ENCODE measurements around the gene PIH1D1. TPM values are rescaled to one million over a fixed set of nuclear protein-coding genes. Genes with fewer than 3 reads are reported as not detected.

PIH1D1 gene
- total RNA-seq, 1 experiment from 2014 or later: 166 TPM

DNA sequence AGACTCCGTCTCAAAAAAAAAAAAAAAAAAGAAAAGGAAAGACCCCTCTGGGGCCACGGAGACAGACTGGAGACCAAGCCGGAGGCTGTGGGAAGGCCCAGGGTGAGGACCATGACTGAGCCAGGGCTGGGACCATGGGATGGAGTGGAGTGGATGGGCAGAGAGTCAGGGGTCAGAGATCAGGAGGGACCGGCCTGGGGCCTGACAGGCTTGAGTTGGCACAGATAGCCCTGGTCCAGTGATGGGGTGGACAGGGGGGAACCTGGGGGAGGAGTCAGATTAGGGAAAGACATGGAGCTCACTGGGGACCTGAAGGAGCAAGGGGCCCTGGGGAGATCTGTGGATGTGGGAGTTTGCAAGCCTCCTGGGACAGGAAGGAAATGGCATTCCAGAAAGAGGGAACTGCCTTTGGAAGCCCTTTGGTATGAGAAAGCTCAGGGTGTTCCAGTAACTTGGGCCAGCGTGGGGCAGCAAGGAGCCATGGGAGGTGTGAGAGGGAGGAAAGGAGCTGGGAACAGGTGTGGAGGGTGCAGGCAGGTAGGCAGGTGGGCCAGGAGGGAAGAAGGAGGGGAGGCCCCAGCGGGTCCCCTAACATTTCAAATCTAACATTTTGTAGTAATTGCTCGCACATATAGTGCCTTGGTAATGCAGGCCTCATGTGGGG lies 29.5 kb upstream of the PIH1D1 start:
- Histone ChIP-seq H3K4me2 (ENCODE audit: insufficient read depth, insufficient read length, low read length) (no peak overlapping the region), H3K79me2 (ENCODE audit: insufficient read depth, low read length) (no peaks in the 10 kb centered on the region), H2AK5ac (ENCODE audit: insufficient read length, low read length) (no peak overlapping the region), H3K79me1 (ENCODE audit: insufficient read depth, low read depth, low read length, poor library complexity, severe bottlenecking) (no peaks in the 10 kb centered on the region), H3K4ac (ENCODE audit: low read depth, low read length) (no peak overlapping the region), H2AFZ (ENCODE audit: low read length) (no peak overlapping the region), H2BK12ac (ENCODE audit: insufficient read length, low read depth, low read length) (no peak overlapping the region), H3K27me3 (ENCODE audit: insufficient read depth, low read length) (no peaks in the 10 kb centered on the region), H3K4me1 (ENCODE audit: insufficient read depth, low read length) (no peaks in the 10 kb centered on the region), H3K14ac (ENCODE audit: insufficient read depth, low read length) (no peak overlapping the region), H3T11ph (ENCODE audit: low read length) (no peak overlapping the region), H2BK5ac (ENCODE audit: insufficient read length, low read length) (no peak overlapping the region), H4K8ac (replicated peaks; ENCODE audit: insufficient read length, low read depth, low read length) (no peak overlapping the region), H3K9me3 (ENCODE audit: control insufficient read depth, low read depth, low read length) (no peaks in the 10 kb centered on the region), H3K23me2 (ENCODE audit: insufficient read length, low read depth, low read length, poor library complexity, severe bottlenecking) (no peaks in the 10 kb centered on the region), H4K91ac (ENCODE audit: insufficient read length, low read depth, low read length) (no peak overlapping the region), H2BK15ac (ENCODE audit: low read depth, low read length) (no peak overlapping the region), H2BK120ac (ENCODE audit: low read depth, low read length, poor library complexity, severe bottlenecking) (no peak overlapping the region), H4K20me1 (ENCODE audit: control insufficient read depth, insufficient read depth, insufficient read length) (no peaks in the 10 kb centered on the region), H3K23ac (ENCODE audit: insufficient read length, low read depth, low read length) (no peak overlapping the region), H3K18ac (ENCODE audit: insufficient read length, low read depth, low read length) (no peak overlapping the region), H3K56ac (ENCODE audit: insufficient read length, low read depth, low read length) (no peak overlapping the region), H3K9ac (ENCODE audit: extremely low read depth, insufficient read length, low read length) (no peak overlapping the region), H4K5ac (ENCODE audit: insufficient read length, low read depth, low read length) (no peak overlapping the region), H3K27ac (ENCODE audit: insufficient read length, low read depth, low read length) (no peak overlapping the region), H2BK20ac (ENCODE audit: low read depth, low read length, poor library complexity, severe bottlenecking) (no peak overlapping the region)
- H3K27ac Mint-ChIP-seq: no peak overlapping the region; a peak in 2 of 7 replicates
- TF ChIP-seq, protein P1, sequence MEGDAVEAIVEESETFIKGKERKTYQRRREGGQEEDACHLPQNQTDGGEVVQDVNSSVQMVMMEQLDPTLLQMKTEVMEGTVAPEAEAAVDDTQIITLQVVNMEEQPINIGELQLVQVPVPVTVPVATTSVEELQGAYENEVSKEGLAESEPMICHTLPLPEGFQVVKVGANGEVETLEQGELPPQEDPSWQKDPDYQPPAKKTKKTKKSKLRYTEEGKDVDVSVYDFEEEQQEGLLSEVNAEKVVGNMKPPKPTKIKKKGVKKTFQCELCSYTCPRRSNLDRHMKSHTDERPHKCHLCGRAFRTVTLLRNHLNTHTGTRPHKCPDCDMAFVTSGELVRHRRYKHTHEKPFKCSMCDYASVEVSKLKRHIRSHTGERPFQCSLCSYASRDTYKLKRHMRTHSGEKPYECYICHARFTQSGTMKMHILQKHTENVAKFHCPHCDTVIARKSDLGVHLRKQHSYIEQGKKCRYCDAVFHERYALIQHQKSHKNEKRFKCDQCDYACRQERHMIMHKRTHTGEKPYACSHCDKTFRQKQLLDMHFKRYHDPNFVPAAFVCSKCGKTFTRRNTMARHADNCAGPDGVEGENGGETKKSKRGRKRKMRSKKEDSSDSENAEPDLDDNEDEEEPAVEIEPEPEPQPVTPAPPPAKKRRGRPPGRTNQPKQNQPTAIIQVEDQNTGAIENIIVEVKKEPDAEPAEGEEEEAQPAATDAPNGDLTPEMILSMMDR (conservative IDR thresholded peaks at IDR 0.05): no peak
- H3K36me3 Mint-ChIP-seq (ENCODE audit: insufficient read depth in 1 of 3, low read depth in 3 of 3): 0 out of 7 replicates have a peak, but pooled peaks cover 0 to 1% (median 0%) of the 10 kb centered on the region in 3 experiments
- no CpG with 5 or more reads among the region's 7 CpGs for WGBS (ENCODE audit: extremely low coverage, insufficient read length, low lambda C conversion rate)
- H3K4me3 Mint-ChIP-seq: no peak overlapping the region
- peak; percentile 59 for DNase-seq
- H3K9me3 Mint-ChIP-seq: peaks cover 0 to 2% of the 10 kb centered on the region in 2 experiments; a peak in 1 of 5 replicates
- peaks cover 2% of the 10 kb centered on the region; the same call in 1 of the 2 replicates for H3K27me3 Mint-ChIP-seq (ENCODE audit: low read depth)
- peaks cover 5 to 7% of the 10 kb centered on the region in 2 experiments for H3K4me1 Mint-ChIP-seq

Measured in H9 (cell line).